ENCODE measurements around the gene PSMG3. TPM values are rescaled to one million over a fixed set of nuclear protein-coding genes. Genes with fewer than 3 reads are reported as not detected.

Gene PSMG3
- total RNA-seq, 1 donor from 2014 or later = 34.1 TPM

- Histone ChIP-seq H3K9me3 (no peaks in the 10 kb centered on the region), H3K4me3 (no peak overlapping the region), H3K27me3 (no peaks in the 10 kb centered on the region), H3K27ac (no peak overlapping the region), H3K4me1 (no peaks in the 10 kb centered on the region), H3K36me3 (no peaks in the 10 kb centered on the region)
- intact Hi-C loops (cut with DNase I) = no loop called here
- TF ChIP-seq, protein P1, sequence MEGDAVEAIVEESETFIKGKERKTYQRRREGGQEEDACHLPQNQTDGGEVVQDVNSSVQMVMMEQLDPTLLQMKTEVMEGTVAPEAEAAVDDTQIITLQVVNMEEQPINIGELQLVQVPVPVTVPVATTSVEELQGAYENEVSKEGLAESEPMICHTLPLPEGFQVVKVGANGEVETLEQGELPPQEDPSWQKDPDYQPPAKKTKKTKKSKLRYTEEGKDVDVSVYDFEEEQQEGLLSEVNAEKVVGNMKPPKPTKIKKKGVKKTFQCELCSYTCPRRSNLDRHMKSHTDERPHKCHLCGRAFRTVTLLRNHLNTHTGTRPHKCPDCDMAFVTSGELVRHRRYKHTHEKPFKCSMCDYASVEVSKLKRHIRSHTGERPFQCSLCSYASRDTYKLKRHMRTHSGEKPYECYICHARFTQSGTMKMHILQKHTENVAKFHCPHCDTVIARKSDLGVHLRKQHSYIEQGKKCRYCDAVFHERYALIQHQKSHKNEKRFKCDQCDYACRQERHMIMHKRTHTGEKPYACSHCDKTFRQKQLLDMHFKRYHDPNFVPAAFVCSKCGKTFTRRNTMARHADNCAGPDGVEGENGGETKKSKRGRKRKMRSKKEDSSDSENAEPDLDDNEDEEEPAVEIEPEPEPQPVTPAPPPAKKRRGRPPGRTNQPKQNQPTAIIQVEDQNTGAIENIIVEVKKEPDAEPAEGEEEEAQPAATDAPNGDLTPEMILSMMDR (IDR thresholded peaks at IDR 0.05) = no peak
- no peak for DNase-seq (ENCODE audit: low spot score in 2 of 2)
Observed at GRCh38 chr7:1607001-1607400, 37.2 kb upstream of the PSMG3 start.

- no peaks in the 10 kb centered on the region for H3K27me3 ChIP-seq
- no peak overlapping the region for H3K27ac ChIP-seq
- intact Hi-C loops (cut with DNase I) = no loop called here
- no peaks in the 10 kb centered on the region for H3K9me3 ChIP-seq
- TF ChIP-seq, protein P1 (IDR thresholded peaks at IDR 0.05) = no peak
- H3K36me3 ChIP-seq = no peaks in the 10 kb centered on the region
- no peak overlapping the region for H3K4me3 ChIP-seq
- no peaks in the 10 kb centered on the region for H3K4me1 ChIP-seq
- no peak for DNase-seq (ENCODE audit: low spot score in 2 of 2)
Observed at GRCh38 chr7:1604383-1604782, 34.6 kb upstream of the PSMG3 start.

- H3K27ac ChIP-seq = no peak overlapping the region
- intact Hi-C loops (cut with DNase I) = no loop called here
- H3K27me3 ChIP-seq = no peaks in the 10 kb centered on the region
Observed at GRCh38 chr7:1603346-1604225, 33.8 kb upstream of the PSMG3 start.

DNA sequence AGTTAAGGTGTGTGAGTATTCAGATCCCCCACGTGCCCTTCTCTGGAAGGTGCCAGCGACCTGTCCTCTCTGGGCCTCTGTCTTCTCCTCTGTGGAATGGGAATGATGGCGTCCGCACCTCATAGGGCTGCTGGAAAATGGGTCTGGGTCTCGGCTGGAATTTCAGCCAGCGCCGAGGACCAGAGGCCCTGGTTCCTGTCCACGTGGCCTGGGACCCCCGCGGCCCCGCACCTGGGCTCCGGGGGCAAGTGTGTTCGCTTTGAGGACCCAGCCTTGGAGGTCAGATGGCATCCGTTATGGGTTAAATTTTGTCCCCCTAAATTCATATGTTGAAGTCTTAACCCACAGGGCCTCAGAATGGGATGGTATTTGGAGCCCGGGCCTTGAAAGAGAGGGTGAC, 32.6 kb upstream of the PSMG3 start:
- intact Hi-C loops (cut with DNase I) = no loop called here
- TF ChIP-seq, protein P1 (IDR thresholded peaks at IDR 0.05) = no peak
- Histone ChIP-seq H3K4me3 (no peak overlapping the region), H3K36me3 (no peaks in the 10 kb centered on the region), H3K27me3 (no peaks in the 10 kb centered on the region), H3K9me3 (no peaks in the 10 kb centered on the region), H3K27ac (no peak overlapping the region), H3K4me1 (no peaks in the 10 kb centered on the region)
- DNase-seq (ENCODE audit: low spot score in 2 of 2) = no peak

More at GRCh38 chr7:1603346-1604225, 33.8 kb upstream of the PSMG3 start:
- H3K4me3 ChIP-seq = no peak overlapping the region
- no peaks in the 10 kb centered on the region for H3K9me3 ChIP-seq
- H3K36me3 ChIP-seq = no peaks in the 10 kb centered on the region
- no peak for DNase-seq (ENCODE audit: low spot score in 2 of 2)
- H3K4me1 ChIP-seq = no peaks in the 10 kb centered on the region
- TF ChIP-seq, protein P1 (IDR thresholded peaks at IDR 0.05) = no peak

DNA sequence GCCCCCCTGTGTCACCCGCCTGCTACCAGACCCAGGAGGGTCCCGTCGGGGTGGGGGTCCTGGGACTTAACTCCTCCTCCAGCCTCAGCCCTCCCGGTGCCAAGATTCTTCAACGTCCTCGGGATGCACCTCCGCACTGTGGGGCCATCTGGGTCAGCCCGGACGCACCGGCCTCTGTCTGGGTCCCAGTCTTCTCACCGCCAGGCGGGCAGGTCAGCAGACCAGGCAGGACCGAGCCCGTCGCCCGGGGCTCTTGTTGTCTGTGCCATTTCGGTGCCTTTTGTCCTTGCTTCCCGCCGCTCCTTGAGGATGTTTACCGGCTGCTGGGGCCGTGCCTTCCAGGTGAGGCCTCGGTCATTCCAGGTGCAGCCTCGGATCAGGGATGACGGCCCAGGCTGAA, 32.1 kb upstream of the PSMG3 start:
- Histone ChIP-seq H3K36me3 (no peaks in the 10 kb centered on the region), H3K9me3 (no peaks in the 10 kb centered on the region), H3K27ac (no peak overlapping the region), H3K4me1 (no peaks in the 10 kb centered on the region), H3K4me3 (no peak overlapping the region), H3K27me3 (no peaks in the 10 kb centered on the region)
- intact Hi-C loops (cut with DNase I) = no loop called here
- TF ChIP-seq, protein P1 (IDR thresholded peaks at IDR 0.05) = no peak
- DNase-seq (ENCODE audit: low spot score in 2 of 2) = no peak
